ENCODE data around the gene S100A16. TPM values are rescaled to one million over a fixed set of nuclear protein-coding genes. Genes with fewer than 3 reads are reported as not detected.
A peak's percentile ranks its signal among the peaks of the same experiment; 100 is the strongest.

The S100A16 gene
- total and polyA plus RNA-seq, 12 donors, result 26.2 to 128 (median 76.2) TPM

GRCh38 chr1:153649137-153649862 lies 36.4 kb upstream of the S100A16 start:
- no peak for TF ChIP-seq POLR2A (IDR thresholded peaks at IDR 0.05)
- TF ChIP-seq CTCF (IDR thresholded peaks at IDR 0.05), result no peak
- H3K4me3 ChIP-seq, result no peak overlapping the region
- peaks cover 0 to 21% of the 10 kb centered on the region in 2 donors for H3K36me3 ChIP-seq (replicated peaks in 1 of 2)
- H3K27ac ChIP-seq, result no peak overlapping the region
- H3K4me1 ChIP-seq (replicated peaks in 1 of 2), result peaks cover 9 to 14% of the 10 kb centered on the region in 2 donors
- no peak for DNase-seq
- H3K27me3 ChIP-seq, result no peaks in the 10 kb centered on the region
- 42 to 76% (median 49%) methylated on average over 3 of the region's 3 CpGs for WGBS, 4 donors
- H3K9me3 ChIP-seq (replicated peaks in 1 of 3), result no peaks in the 10 kb centered on the region
- intact Hi-C loops (cut with DNase I), result no loop called here

- 77 to 88% (median 85%) methylated on average over 7 to 10 of the region's 10 CpGs for WGBS, 4 donors
- peaks cover 13 to 17% of the 10 kb centered on the region in 2 donors for H3K4me1 ChIP-seq (replicated peaks in 1 of 2)
- H3K27ac ChIP-seq, result no peak overlapping the region
Observed at GRCh38 chr1:153648000-153648643, 35.2 kb upstream of the S100A16 start.

GRCh38 chr1:153647346-153647714 lies 34.4 kb upstream of the S100A16 start:
- Histone ChIP-seq H3K36me3 (replicated peaks in 1 of 2) (peaks cover 0 to 40% of the 10 kb centered on the region in 2 donors), H3K27ac (peak overlapping the region in 1 of 5 donors; percentile 62)
- WGBS, 4 donors, result 49 to 80% (median 63%) methylated on average over 1 to 2 of the region's 2 CpGs

More at GRCh38 chr1:153648000-153648643, 35.2 kb upstream of the S100A16 start:
- no peak overlapping the region for H3K4me3 ChIP-seq
- no peaks in the 10 kb centered on the region for H3K27me3 ChIP-seq
- no peak for TF ChIP-seq CTCF (IDR thresholded peaks at IDR 0.05)
- TF ChIP-seq POLR2A (IDR thresholded peaks at IDR 0.05), result no peak
- DNase-seq, result peak in 1 of 7 donors; percentile 14
- intact Hi-C loops (cut with DNase I), result no loop called here
- H3K9me3 ChIP-seq (replicated peaks in 1 of 3), result no peaks in the 10 kb centered on the region
- H3K36me3 ChIP-seq (replicated peaks in 1 of 2), result peaks cover 0 to 32% of the 10 kb centered on the region in 2 donors

More at GRCh38 chr1:153647346-153647714, 34.4 kb upstream of the S100A16 start:
- TF ChIP-seq POLR2A (IDR thresholded peaks at IDR 0.05), result no peak
- no peak for TF ChIP-seq CTCF (IDR thresholded peaks at IDR 0.05)
- H3K4me3 ChIP-seq, result no peak overlapping the region
- no peaks in the 10 kb centered on the region for H3K9me3 ChIP-seq (replicated peaks in 1 of 3)
- H3K4me1 ChIP-seq (replicated peaks in 1 of 2), result peaks cover 5 to 11% of the 10 kb centered on the region in 2 donors
- no peaks in the 10 kb centered on the region for H3K27me3 ChIP-seq
- intact Hi-C loops (cut with DNase I), result no loop called here
- DNase-seq, result no peak
